H1 (cell line): ENCODE measurements around the gene GPR17. TPM values are rescaled to one million over a fixed set of nuclear protein-coding genes. Genes with fewer than 3 reads are reported as not detected.

Source experiments
- CTCF ChIA-PET: fragments of 300-600 bp; sonication (Branson Sonifier 250); formaldehyde crosslinking; loops from one replicate; lab custom pipeline; 2021; ENCODE audit not compliant: partially characterized antibody; lab: Charles Lee
- POLR2A ChIA-PET: fragments of 300-600 bp; sonication (Branson Sonifier 250); formaldehyde crosslinking; loops from one replicate; lab custom pipeline; 2021; ENCODE audit warnings: inconsistent platforms; ENCODE audit not compliant: partially characterized antibody; lab: Charles Lee
- DNase-seq, 2 experiments: peaks; one replicate each; pipeline versions ENCODE4 v3.0.0 to v3.0.0-alpha.2; 2010 to 2022; ENCODE audit warnings: low spot score in 2 of 2, low read depth in 1 of 2, mixed read lengths in 1 of 2
- FAIRE-seq: peaks from 2 replicates; lab custom pipeline; 2011; peaks lifted over from hg19 to GRCh38; lab: Jason Lieb, UNC
- H2AFZ ChIP-seq: 2 replicates; pipeline ENCODE4 v1.8.1; 2012; ENCODE audit warnings: low read length, inconsistent platforms
- H2AK5ac ChIP-seq: 2 replicates; pipeline ENCODE4 v1.6.1; 2013; ENCODE audit warnings: low read depth, low read length
- H2BK120ac ChIP-seq: replicated peaks from 2 replicates; pipeline ENCODE3; 2013; ENCODE audit warnings: low read depth, low read length, inconsistent platforms
- H2BK12ac ChIP-seq: 2 replicates; pipeline ENCODE4 v1.6.1; 2013; ENCODE audit warnings: low read depth, low read length
- H2BK15ac ChIP-seq: 2 replicates; pipeline ENCODE4 v1.6.1; 2013; ENCODE audit warnings: low read length
- H2BK20ac ChIP-seq: 2 replicates; pipeline ENCODE4 v1.6.1; 2013; ENCODE audit warnings: low read length
- H2BK5ac ChIP-seq: 2 replicates; pipeline ENCODE4 v1.6.1; 2013; ENCODE audit warnings: low read depth, low read length
- H3K14ac ChIP-seq: 2 replicates; pipeline ENCODE4 v1.6.1; 2013; ENCODE audit warnings: inconsistent platforms; ENCODE audit not compliant: insufficient read length
- H3K18ac ChIP-seq: 2 replicates; pipeline ENCODE4 v1.6.1; 2013; ENCODE audit warnings: low read length; ENCODE audit errors: extremely low read depth
- H3K23ac ChIP-seq: 2 replicates; pipeline ENCODE4 v1.6.1; 2013; ENCODE audit warnings: inconsistent platforms; ENCODE audit not compliant: insufficient read length
- H3K23me2 ChIP-seq: 2 replicates; pipeline ENCODE4 v1.6.1; 2013; ENCODE audit warnings: low read depth, low read length
- H3K27ac ChIP-seq: 2 replicates; pipeline ENCODE4 v1.6.1; 2011; ENCODE audit warnings: low read depth, low read length, inconsistent platforms
- H3K27me3 ChIP-seq, 4 experiments: replicated peaks in 1 of 4; 1 replicate in 1 of 4; 2 replicates in 3 of 4; pipeline versions ENCODE4 v1.6.1 to v1.8.1; 2011 to 2013; ENCODE audit warnings: low read length in 3 of 4, mild to moderate bottlenecking in 3 of 4, inconsistent platforms in 2 of 4, mixed read lengths in 2 of 4, moderate library complexity in 1 of 4; ENCODE audit not compliant: control insufficient read depth in 3 of 4, insufficient read depth in 3 of 4; ENCODE audit errors: extremely low read depth in 1 of 4
- H3K36me3 ChIP-seq, 4 experiments: 2 replicates each; pipeline versions ENCODE4 v1.6.1 to v1.8.1; 2011 to 2013; ENCODE audit warnings: mild to moderate bottlenecking in 4 of 4, low read length in 3 of 4, moderate library complexity in 2 of 4, control low read depth in 1 of 4, inconsistent platforms in 1 of 4; ENCODE audit not compliant: insufficient read depth in 4 of 4, control insufficient read depth in 2 of 4
- H3K4ac ChIP-seq: replicated peaks from 2 replicates; pipeline ENCODE3; 2013; ENCODE audit warnings: low read length, low read depth, mixed read lengths, inconsistent platforms; ENCODE audit not compliant: insufficient read length
- H3K4me1 ChIP-seq, 4 experiments: replicated peaks in 1 of 4; 1 replicate in 1 of 4; 2 replicates in 3 of 4; pipeline versions ENCODE4 v1.6.1 to v1.8.1; 2011 to 2013; ENCODE audit warnings: low read length in 3 of 4, inconsistent platforms in 2 of 4, mixed read lengths in 1 of 4; ENCODE audit not compliant: insufficient read depth in 4 of 4, control insufficient read depth in 3 of 4
- H3K4me2 ChIP-seq, 2 experiments: 2 replicates each; pipeline versions ENCODE4 v1.6.1 to v1.8.1; 2011 to 2013; ENCODE audit warnings: low read depth in 2 of 2, low read length in 2 of 2, control low read depth in 1 of 2, inconsistent platforms in 1 of 2, mild to moderate bottlenecking in 1 of 2; ENCODE audit not compliant: insufficient read depth in 1 of 2
- H3K4me3 ChIP-seq, 4 experiments: fragments of 200-600, 300-600 bp in 1 of 4; sonication (generic), shearing (Covaris generic), sonication (Bioruptor Twin) in 1 of 4; 2 replicates each; pipeline versions ENCODE4 v1.5.1 to v1.8.1; 2011 to 2016; ENCODE audit warnings: low read length in 4 of 4, low read depth in 3 of 4, control low read depth in 2 of 4, inconsistent platforms in 2 of 4, mild to moderate bottlenecking in 2 of 4, mixed read lengths in 1 of 4, moderate library complexity in 1 of 4; ENCODE audit not compliant: insufficient read depth in 2 of 4; ENCODE audit errors: extremely low read depth in 1 of 4
- H3K56ac ChIP-seq: replicated peaks from 2 replicates; pipeline ENCODE3; 2013; ENCODE audit warnings: low read depth, mild to moderate bottlenecking, mixed read lengths, low read length, inconsistent platforms; ENCODE audit not compliant: insufficient read length
- H3K79me1 ChIP-seq: 2 replicates; pipeline ENCODE4 v1.6.1; 2013; ENCODE audit warnings: low read depth, low read length, control low read depth
- H3K79me2 ChIP-seq, 2 experiments: 2 replicates each; pipeline versions ENCODE4 v1.6.1 to v1.8.1; 2012 to 2013; ENCODE audit warnings: low read length in 2 of 2, mild to moderate bottlenecking in 2 of 2, inconsistent platforms in 1 of 2; ENCODE audit not compliant: insufficient read depth in 2 of 2, control insufficient read depth in 1 of 2
- H3K9ac ChIP-seq, 4 experiments: replicated peaks in 1 of 4; 1 replicate in 1 of 4; 2 replicates in 3 of 4; pipeline versions ENCODE4 v1.6.1 to v1.8.1; 2011 to 2013; ENCODE audit warnings: low read depth in 3 of 4, low read length in 3 of 4, control low read depth in 2 of 4, mild to moderate bottlenecking in 2 of 4, moderate library complexity in 2 of 4, inconsistent platforms in 1 of 4; ENCODE audit errors: extremely low read depth in 1 of 4
- H3K9me3 ChIP-seq, 2 experiments: 2 replicates each; pipeline versions ENCODE4 v1.6.1 to v1.8.1; 2012 to 2013; ENCODE audit warnings: mild to moderate bottlenecking in 2 of 2, moderate library complexity in 2 of 2, control low read depth in 1 of 2, inconsistent platforms in 1 of 2, low read depth in 1 of 2, low read length in 1 of 2, mixed read lengths in 1 of 2; ENCODE audit not compliant: insufficient read depth in 2 of 2
- H4K20me1 ChIP-seq, 2 experiments: replicated peaks in 1 of 2; 2 replicates each; pipeline versions ENCODE3 to v1.8.1; 2011 to 2013; ENCODE audit warnings: inconsistent platforms in 2 of 2, low read length in 2 of 2, mild to moderate bottlenecking in 1 of 2; ENCODE audit not compliant: insufficient read depth in 2 of 2, control insufficient read depth in 1 of 2
- H4K5ac ChIP-seq: 2 replicates; pipeline ENCODE4 v1.6.1; 2013; ENCODE audit warnings: low read length, low read depth, mixed read lengths, inconsistent platforms; ENCODE audit not compliant: insufficient read length
- H4K8ac ChIP-seq: 2 replicates; pipeline ENCODE4 v1.8.0; 2013; ENCODE audit warnings: mild to moderate bottlenecking, moderate library complexity, low read length, inconsistent platforms; ENCODE audit not compliant: insufficient read depth; ENCODE audit errors: extremely low read depth
- H4K91ac ChIP-seq: replicated peaks from 2 replicates; pipeline ENCODE3; 2013; ENCODE audit warnings: low read length, mixed read lengths, inconsistent platforms; ENCODE audit not compliant: insufficient read length
- CTBP2 ChIP-seq: IDR thresholded peaks from 2 replicates; pipeline ENCODE4 v1.7.0; 2011; ENCODE audit warnings: borderline replicate concordance, mild to moderate bottlenecking, moderate library complexity, mixed read lengths, low read length; ENCODE audit not compliant: insufficient read depth, insufficient read length
- KDM1A ChIP-seq: fragments of 200-600, 300-600 bp; sonication (generic); IDR thresholded peaks from 2 replicates; pipeline ENCODE4 v1.7.1; 2016; ENCODE audit warnings: mild to moderate bottlenecking, low read length, borderline replicate concordance
- TCF12 ChIP-seq: IDR thresholded peaks from 2 replicates; pipeline ENCODE4 v1.6.1; 2011; ENCODE audit warnings: low read depth, mild to moderate bottlenecking, low read length
- USF2 ChIP-seq: IDR thresholded peaks from 2 replicates; pipeline ENCODE4 v1.6.1; 2011; ENCODE audit warnings: low read length, improper control_type of control experiment
- WGBS, 2 experiments: shearing (Covaris generic) in 1 of 2; methylation state at CpG; one replicate each; pipeline versions ENCODE4 v1.1.6 to v1.1.7; 2013 to 2015; ENCODE audit warnings: low lambda C conversion rate in 2 of 2, mixed read lengths in 2 of 2, inconsistent platforms in 1 of 2, low coverage in 1 of 2, missing lambda C conversion rate in 1 of 2; ENCODE audit not compliant: insufficient replicate concordance in 2 of 2, insufficient coverage in 1 of 2, insufficient read length in 1 of 2; ENCODE audit errors: extremely low coverage in 1 of 2, missing lambda C conversion rate in 1 of 2; 5-methylcytosine and 5-hydroxymethylcytosine counted together
- polyA plus RNA-seq, 7 experiments: library from polyadenylated mRNA; depleted of rRNA in 3 of 7; stranded (reverse) in 5 of 7; unstranded in 2 of 7; fragments of >200 nt in 5 of 7; fragments of 200-250 nt in 2 of 7; gene quantifications; 1 replicate in 5 of 7; 2 replicates in 1 of 7; 4 replicates in 1 of 7; pipeline versions ENCODE4 v1.2.1 to v1.2.3, GENCODE V29; 2011 to 2013; ENCODE audit warnings: missing spikeins in 2 of 7, mixed read lengths in 2 of 7
- total RNA-seq: library from RNA; stranded (reverse); fragmentation: NEBNext Ultra II Directional; extraction: Animal tissue kit (Norgen Biotek cat#: 25700); gene quantifications from 2 replicates; pipeline ENCODE4 v1.2.1, GENCODE V29; 2021

The GPR17 gene
- total and polyA plus RNA-seq, 2 of the 8 experiments (the other 6 are each of a cell fraction or from before 2014, with no cell fraction given), result 0.03 TPM; not detected in 1

- Histone ChIP-seq H4K5ac (no peak overlapping the region), H3K27ac (no peak overlapping the region), H3K23me2 (no peaks in the 10 kb centered on the region), H3K9me3 (no peaks in the 10 kb centered on the region), H4K8ac (peak overlapping the region; percentile 40; the same call in 1 of the 2 replicates), H2BK20ac (no peak overlapping the region), H3K79me1 (no peaks in the 10 kb centered on the region), H2AFZ (no peak overlapping the region), H3K4me1 (peaks cover 0 to 19% (median 7%) of the 10 kb centered on the region in 4 experiments; a peak in 6 of 7 replicates), H2BK12ac (peak overlapping the region; percentile 75; the same call in 1 of the 2 replicates), H2AK5ac (0 out of 2 replicates have a peak overlapping the region, but pooled peaks have one; percentile 24), H3K14ac (no peak overlapping the region), H3K9ac (no peak overlapping the region), H3K4ac (no peak overlapping the region), H4K20me1 (no peaks in the 10 kb centered on the region), H3K27me3 (no peaks in the 10 kb centered on the region), H3K56ac (no peak overlapping the region), H2BK120ac (peak overlapping the region; percentile 41), H3K4me2 (no peak overlapping the region), H3K79me2 (no peaks in the 10 kb centered on the region), H3K36me3 (no peaks in the 10 kb centered on the region), H3K23ac (no peak overlapping the region), H4K91ac (peak overlapping the region; percentile 53), H3K18ac (peak overlapping the region; percentile 78), H3K4me3 (no peak overlapping the region), H2BK15ac (peak overlapping the region; percentile 61; the same call in 1 of the 2 replicates), H2BK5ac (peak overlapping the region; percentile 47)
- TF ChIP-seq CTBP2 (no peak), TCF12 (no peak), KDM1A (no peak), USF2 (no peak)
- CTCF ChIA-PET, result interaction anchor here (1.6 to 9.8 kb wide), 3 partner anchors 9 to 44 kb away, joined by 3 to 114 read pairs (median 59); partner anchors contain the start of gene GPR17
- no peak for DNase-seq
- 93% methylated on average over 25 of the region's 33 CpGs; no CpG with 5 or more reads in 1 of the 2 experiments for WGBS, 2 experiments
- no peak for FAIRE-seq
- POLR2A ChIA-PET, result no interaction called here
These were observed 9.4 kb upstream of the GPR17 start for GRCh38 chr2:127636248-127637235.
